PC-9 (cell line): ENCODE data around the gene FARP1. TPM values are rescaled to one million over a fixed set of nuclear protein-coding genes. Genes with fewer than 3 reads are reported as not detected.

Source experiments
- BruUV-seq: library from RNA; stranded (reverse); fragments of 400-500 nt; replicated peaks from 2 replicates; lab custom pipeline; 2021; lab: Mats Ljungman, UMichigan
- CTCF ChIA-PET: fragments of 300-600 bp; sonication (Branson Sonifier 250); formaldehyde crosslinking; loops from one replicate; lab custom pipeline; 2022; ENCODE audit warnings: antibody characterized with exemption; lab: Charles Lee
- POLR2A ChIA-PET: fragments of 300-600 bp; sonication (Branson Sonifier 250); formaldehyde crosslinking; loops from one replicate; lab custom pipeline; 2022; ENCODE audit warnings: antibody characterized with exemption; ENCODE audit not compliant: unreplicated experiment; lab: Charles Lee
- DNase-seq, 2 experiments: peaks; one replicate each; pipeline versions ENCODE4 v3.0.0 to v3.0.0-alpha.2; 2015 to 2022; ENCODE audit warnings: mixed read lengths in 1 of 2
- H2AFZ ChIP-seq: fragments of 200-600 bp; sonication (generic); 2 replicates; pipeline ENCODE4 v1.8.1; 2017; ENCODE audit warnings: antibody characterized with exemption
- H3F3A ChIP-seq: fragments of 200-600 bp; sonication (generic); 2 replicates; pipeline ENCODE4 v1.8.1; 2017; ENCODE audit warnings: antibody characterized with exemption, mild to moderate bottlenecking, low read depth; ENCODE audit not compliant: insufficient read depth
- H3K27ac ChIP-seq: fragments of 200-600 bp; sonication (generic); 2 replicates; pipeline ENCODE4 v1.6.1; 2016; ENCODE audit warnings: mixed run types
- H3K27me3 ChIP-seq: fragments of 200-600 bp; sonication (generic); 2 replicates; pipeline ENCODE4 v1.6.1; 2016; ENCODE audit warnings: low read depth, mixed run types; ENCODE audit not compliant: insufficient read depth
- H3K36me3 ChIP-seq: fragments of 200-600 bp; sonication (generic); 2 replicates; pipeline ENCODE4 v1.6.1; 2016; ENCODE audit warnings: low read depth, mixed run types
- H3K4me1 ChIP-seq: fragments of 200-600 bp; sonication (generic); replicated peaks from 2 replicates; pipeline ENCODE4 v1.6.1; 2016; ENCODE audit warnings: mixed run types; ENCODE audit not compliant: insufficient read depth
- H3K4me2 ChIP-seq: fragments of 200-600 bp; sonication (generic); 2 replicates; pipeline ENCODE4 v1.6.1; 2017; ENCODE audit warnings: mixed run types
- H3K4me3 ChIP-seq: fragments of 200-600 bp; sonication (generic); 2 replicates; pipeline ENCODE4 v1.6.1; 2016; ENCODE audit warnings: mixed run types
- H3K79me2 ChIP-seq: fragments of 200-600 bp; sonication (generic); 2 replicates; pipeline ENCODE4 v1.6.1; 2017; ENCODE audit warnings: low read depth, mixed run types
- H3K9me2 ChIP-seq: fragments of 200-600 bp; sonication (generic); 2 replicates; pipeline ENCODE4 v1.8.1; 2017; ENCODE audit warnings: mild to moderate bottlenecking; ENCODE audit not compliant: insufficient read depth
- H3K9me3 ChIP-seq: fragments of 200-600 bp; sonication (generic); 2 replicates; pipeline ENCODE4 v1.8.1; 2016; ENCODE audit warnings: low read depth; ENCODE audit not compliant: insufficient read depth
- H4K20me1 ChIP-seq: fragments of 200-600 bp; sonication (generic); 2 replicates; pipeline ENCODE4 v1.8.1; 2017; ENCODE audit not compliant: insufficient read depth
- CTCF ChIP-seq: fragments of 200-600 bp; sonication (generic); conservative IDR thresholded peaks from 2 replicates; pipeline ENCODE4 v1.6.1; 2017; ENCODE audit warnings: mixed run types, antibody characterized with exemption, mild to moderate bottlenecking, moderate library complexity
- EZH2 ChIP-seq: fragments of 200-600 bp; sonication (generic); IDR thresholded peaks from 2 replicates; pipeline ENCODE4 v1.8.0; 2017; ENCODE audit warnings: antibody characterized with exemption, low read depth
- intact Hi-C: fragments of 100-400 bp; cut with micrococcal nuclease; formaldehyde crosslinking; loops from one replicate; pipeline ENCODE4 v1.10.0; 2022; ENCODE audit not compliant: unreplicated experiment
- total RNA-seq: library from RNA; stranded (reverse); gene quantifications from 2 replicates; pipeline ENCODE4 v1.2.3, GENCODE V29; 2021

The FARP1 gene
- total RNA-seq, 1 experiment from 2014 or later = 62.1 TPM

GRCh38 chr13:98474761-98475160 is 331.9 kb downstream of the FARP1 start:
- Histone ChIP-seq H3K9me3 (no peaks in the 10 kb centered on the region), H3K4me1 (peaks cover 40% of the 10 kb centered on the region), H4K20me1 (no peaks in the 10 kb centered on the region), H3K79me2 (peaks cover 77% of the 10 kb centered on the region), H3K27me3 (no peaks in the 10 kb centered on the region), H2AFZ (no peak overlapping the region), H3K4me3 (no peak overlapping the region), H3K36me3 (peaks cover 33% of the 10 kb centered on the region; the same call in 1 of the 2 replicates), H3F3A (peaks cover 60% of the 10 kb centered on the region), H3K27ac (peak overlapping the region; percentile 94; the same call in 1 of the 2 replicates), H3K9me2 (no peaks in the 10 kb centered on the region), H3K4me2 (no peak overlapping the region)
- TF ChIP-seq CTCF (no peak), EZH2 (no peak)
- DNase-seq = no peak
- intact Hi-C loops = no loop called here
- ChIA-PET POLR2A (no interaction called here), CTCF (no interaction called here)
- TSS peak; percentile 10 for BruUV-seq

- peaks cover 40% of the 10 kb centered on the region for H3K4me1 ChIP-seq
- H3K27ac ChIP-seq = peak overlapping the region; percentile 94
- BruUV-seq = no TSS peak
- intact Hi-C loops = no loop called here
- H3K27me3 ChIP-seq = no peaks in the 10 kb centered on the region
- no peak overlapping the region for H3K4me3 ChIP-seq
- DNase-seq = peak in 1 of 2 experiments; percentile 38
- peak overlapping the region; percentile 32; the same call in 1 of the 2 replicates for H3K4me2 ChIP-seq
- no peaks in the 10 kb centered on the region for H4K20me1 ChIP-seq
- POLR2A ChIA-PET = no interaction called here
- peaks cover 28% of the 10 kb centered on the region; the same call in 1 of the 2 replicates for H3K36me3 ChIP-seq
- H3K9me2 ChIP-seq = no peaks in the 10 kb centered on the region
- H3K79me2 ChIP-seq = peaks cover 77% of the 10 kb centered on the region
- H3F3A ChIP-seq = peaks cover 64% of the 10 kb centered on the region
- no peak overlapping the region for H2AFZ ChIP-seq
- TF ChIP-seq EZH2 (no peak), CTCF (no peak)
- CTCF ChIA-PET = interaction anchor here (0.6 kb wide), 1 partner anchor 394 kb away, joined by 3 read pairs; no protein-coding TSS in a partner anchor
- no peaks in the 10 kb centered on the region for H3K9me3 ChIP-seq
Observed at GRCh38 chr13:98475522-98475921, 332.6 kb downstream of the FARP1 start.

- Histone ChIP-seq H3K27me3 (no peaks in the 10 kb centered on the region), H3K36me3 (peaks cover 26% of the 10 kb centered on the region; the same call in 1 of the 2 replicates), H3K4me2 (peak overlapping the region; percentile 70), H3K9me2 (no peaks in the 10 kb centered on the region), H3K27ac (peak overlapping the region; percentile 94), H2AFZ (no peak overlapping the region), H3F3A (peaks cover 69% of the 10 kb centered on the region), H3K4me1 (peaks cover 40% of the 10 kb centered on the region), H3K9me3 (no peaks in the 10 kb centered on the region), H3K4me3 (peak overlapping the region; percentile 20; the same call in 1 of the 2 replicates), H4K20me1 (no peaks in the 10 kb centered on the region), H3K79me2 (peaks cover 78% of the 10 kb centered on the region)
- TF ChIP-seq EZH2 (no peak), CTCF (no peak)
- ChIA-PET CTCF (interaction anchor here (0.5 to 0.6 kb wide), 2 partner anchors 394 to 1367 kb away, joined by 3 to 5 read pairs; no protein-coding TSS in a partner anchor), POLR2A (interaction anchor here (0.6 to 0.7 kb wide), 2 partner anchors 9 to 89 kb away, joined by 3 to 6 read pairs; no protein-coding TSS in a partner anchor)
- intact Hi-C loops = loop anchor here (1.0 to 2.0 kb wide), 3 partner anchors 8 to 175 kb away; no protein-coding TSS in a partner anchor
- BruUV-seq = no TSS peak
- no peak for DNase-seq
Observed at GRCh38 chr13:98476106-98476505, 333.2 kb downstream of the FARP1 start.
